Activated CD8-positive, alpha-beta memory T cell treated with anti-CD3 and anti-CD28 coated beads, Interleukin-2, amount 50 U/mL, for 24 hours (primary cell): Measurements from ENCODE around the gene CADM3.

Experiments
- DNase-seq: peaks from one replicate; pipeline ENCODE4 v3.0.0-alpha.2; 2020; ENCODE audit errors: extremely low read depth

CADM3 gene

GRCh38 chr1:159171254-159171687, at the start of gene CADM3:
CADM3 (plus strand) TSS chr1:159171615; CDS start chr1:159171766, 151 bp downstream.
- no peak for DNase-seq

- DNase-seq: no peak
Measured at GRCh38 chr1:159122005-159122621, 49.3 kb upstream of the CADM3 start.

- no peak for DNase-seq
Measured at GRCh38 chr1:159123587-159123986, 47.8 kb upstream of the CADM3 start.

- DNase-seq: peak; percentile 35
Measured at GRCh38 chr1:159132271-159132881, 39.0 kb upstream of the CADM3 start.

GRCh38 chr1:159140474-159140873, 30.9 kb upstream of the CADM3 start:
- DNase-seq: no peak

GRCh38 chr1:159141584-159142390, 29.6 kb upstream of the CADM3 start:
- DNase-seq: no peak

- no peak for DNase-seq
Measured at GRCh38 chr1:159142391-159142663, 29.1 kb upstream of the CADM3 start.

GRCh38 chr1:159142726-159143510, 28.5 kb upstream of the CADM3 start:
- DNase-seq: no peak

GRCh38 chr1:159144571-159144970, 26.8 kb upstream of the CADM3 start:
- DNase-seq: no peak

- DNase-seq: no peak
Measured at GRCh38 chr1:159146980-159147379, 24.4 kb upstream of the CADM3 start.

GRCh38 chr1:159152031-159152430, 19.4 kb upstream of the CADM3 start:
- no peak for DNase-seq

GRCh38 chr1:159161001-159161718, 10.3 kb upstream of the CADM3 start:
- peak; percentile 29 for DNase-seq

GRCh38 chr1:159161719-159162026, 9.7 kb upstream of the CADM3 start:
- DNase-seq: no peak

- DNase-seq: no peak
Measured at GRCh38 chr1:159162516-159163265, 8.7 kb upstream of the CADM3 start.

GRCh38 chr1:159163614-159164228, 7.7 kb upstream of the CADM3 start:
- no peak for DNase-seq

- no peak for DNase-seq
Measured at GRCh38 chr1:159168043-159168442, 3.4 kb upstream of the CADM3 start.

GRCh38 chr1:159170639-159171038, 776 bp upstream of the CADM3 start:
- DNase-seq: no peak

GRCh38 chr1:159171688-159172501, 480 bp downstream of the CADM3 start:
- no peak for DNase-seq

- DNase-seq: no peak
Measured at GRCh38 chr1:159172614-159173291, 1.3 kb downstream of the CADM3 start.
